Kidney (tissue), 14 donors: ENCODE measurements around the gene XAGE3. TPM values are rescaled to one million over a fixed set of nuclear protein-coding genes. Genes with fewer than 3 reads are reported as not detected.

ENCODE experiments used
- DNase-seq, 5 donors: peaks; one replicate each; pipeline ENCODE4 v3.0.0-alpha.2; 2013 to 2020
- FAIRE-seq: peaks from 2 replicates; lab custom pipeline; 2012; peaks lifted over from hg19 to GRCh38; lab: Jason Lieb, UNC
- H3K27ac ChIP-seq, 2 donors: one replicate each; pipeline ENCODE4 v1.7.0; 2013; ENCODE audit warnings: low read depth in 2 of 2, low read length in 2 of 2, inconsistent platforms in 1 of 2
- H3K27me3 ChIP-seq: one replicate; pipeline ENCODE4 v1.7.1; 2013; ENCODE audit warnings: low read length, inconsistent platforms; ENCODE audit not compliant: control insufficient read depth, insufficient read depth
- H3K36me3 ChIP-seq, 3 donors: one replicate each; pipeline versions ENCODE4 v1.7.0 to v1.7.1; 2013; ENCODE audit warnings: low read length in 3 of 3, control low read depth in 1 of 3, inconsistent platforms in 1 of 3; ENCODE audit not compliant: insufficient read depth in 3 of 3, control insufficient read depth in 2 of 3
- H3K4me1 ChIP-seq, 3 donors: one replicate each; pipeline versions ENCODE4 v1.7.0 to v1.7.1; 2013; ENCODE audit warnings: low read length in 3 of 3, inconsistent platforms in 1 of 3, low read depth in 1 of 3; ENCODE audit not compliant: control insufficient read depth in 2 of 3, insufficient read depth in 2 of 3
- H3K4me3 ChIP-seq, 3 donors: one replicate each; pipeline versions ENCODE4 v1.7.0 to v1.8.1; 2013; ENCODE audit warnings: low read length in 3 of 3, control low read depth in 1 of 3, inconsistent platforms in 1 of 3
- H3K9ac ChIP-seq, 3 donors: one replicate each; pipeline versions ENCODE4 v1.7.0 to v1.7.1; 2013; ENCODE audit warnings: low read length in 3 of 3, control low read depth in 1 of 3, inconsistent platforms in 1 of 3
- H3K9me3 ChIP-seq, 3 donors: one replicate each; pipeline versions ENCODE4 v1.7.0 to v1.7.1; 2013; ENCODE audit warnings: low read length in 3 of 3, control low read depth in 1 of 3, inconsistent platforms in 1 of 3; ENCODE audit not compliant: control insufficient read depth in 2 of 3, insufficient read depth in 1 of 3
- intact Hi-C: fragments of 100-400 bp; cut with DNase I; formaldehyde crosslinking; loops from one replicate; pipeline ENCODE4 v1.11.1; 2022
- polyA plus RNA-seq: library from polyadenylated mRNA; stranded (reverse); fragments of 350-450 nt; fragmentation: Illumina TruSeq; extraction: RNeasy Lipid Tissue Mini Kit (QIAGEN cat#74804); gene quantifications from one replicate; pipeline ENCODE4 v1.2.3, GENCODE V29; 2014; ENCODE audit warnings: low read depth, low replicate concordance; ENCODE audit not compliant: insufficient read depth
- total RNA-seq: library from RNA; stranded (reverse); fragmentation: NEBNext Ultra II Directional; extraction: Animal tissue kit (Norgen Biotek cat#: 25700); gene quantifications from one replicate; pipeline ENCODE4 v1.2.1, GENCODE V29; 2021
- TF ChIP-seq, protein P1 (sequence below): IDR thresholded peaks from 3 replicates; pipeline ENCODE4 v1.5.1; 2012; ENCODE audit warnings: mild to moderate bottlenecking, moderate library complexity, borderline replicate concordance; ENCODE audit not compliant: insufficient read depth; ENCODE audit errors: extremely low read depth
- donor health status: control.
- donor health status: control.
- donor health status: control.
- donor health status: control.
- donor health status: control.
- donor health status: DM: yes; HTN: yes; CAD: no.
- donor health status: Normal renal cell carcinoma (clear cell type).

Gene XAGE3
- total and polyA plus RNA-seq, 2 donors from 2014 or later = not detected

DNA sequence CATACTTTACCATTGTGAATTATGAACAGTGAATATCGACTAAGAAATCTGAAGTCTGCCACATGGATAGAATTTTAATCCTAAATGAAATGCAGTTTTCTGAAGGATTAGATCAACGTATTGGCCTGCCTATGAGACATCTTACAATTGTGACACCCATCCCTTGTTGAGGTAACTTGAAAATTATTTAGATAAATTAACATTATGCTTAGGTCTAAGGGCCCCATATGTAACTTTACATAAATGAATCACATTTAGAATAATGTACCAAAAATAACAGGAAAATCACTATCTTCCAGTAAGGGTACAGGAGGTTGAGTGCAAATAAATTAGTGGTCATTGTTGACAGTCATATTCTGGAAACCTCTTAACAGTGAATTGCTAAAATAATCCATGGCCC lies 43.3 kb downstream of the XAGE3 start:
- FAIRE-seq = no peak
- H3K27ac ChIP-seq = no peak overlapping the region
- H3K9ac ChIP-seq = no peak overlapping the region

DNA sequence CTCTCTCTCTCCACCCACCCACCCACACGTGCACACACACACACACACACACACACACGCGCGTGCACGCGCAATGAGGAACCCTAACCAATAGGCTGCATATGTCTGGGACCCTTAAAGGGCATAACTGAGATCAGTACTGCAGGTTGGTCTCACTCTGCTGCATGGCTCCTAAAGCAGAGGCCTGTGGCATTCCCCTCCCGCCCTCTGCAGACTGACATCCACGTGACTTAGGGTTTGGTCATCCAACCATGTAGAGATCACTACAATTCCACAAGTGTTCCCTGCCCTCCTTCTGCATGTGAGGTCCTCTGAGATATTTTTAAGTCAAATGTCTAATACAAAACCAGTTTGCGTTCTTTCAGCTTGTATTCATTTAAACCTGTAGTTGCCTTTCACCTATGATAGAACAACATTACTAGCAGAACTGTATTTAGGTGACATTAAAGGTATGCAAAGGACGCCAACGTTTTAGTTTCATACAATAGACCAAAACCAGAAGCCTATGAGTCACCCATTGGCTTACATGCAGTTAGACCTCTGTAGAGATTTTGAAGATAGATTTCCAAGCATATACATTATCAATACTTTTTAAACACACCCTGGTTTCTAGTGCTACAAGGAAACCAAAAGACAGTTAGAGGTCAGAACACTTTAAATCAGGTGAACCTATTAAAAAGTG lies 46.7 kb downstream of the XAGE3 start:
- no peaks in the 10 kb centered on the region for H3K36me3 ChIP-seq
- intact Hi-C loops = no loop called here
- H3K4me1 ChIP-seq = no peaks in the 10 kb centered on the region
- H3K27me3 ChIP-seq = peaks cover 11% of the 10 kb centered on the region
- no peak for FAIRE-seq
- no peak overlapping the region for H3K27ac ChIP-seq
- H3K4me3 ChIP-seq = no peak overlapping the region
- TF ChIP-seq, protein P1, sequence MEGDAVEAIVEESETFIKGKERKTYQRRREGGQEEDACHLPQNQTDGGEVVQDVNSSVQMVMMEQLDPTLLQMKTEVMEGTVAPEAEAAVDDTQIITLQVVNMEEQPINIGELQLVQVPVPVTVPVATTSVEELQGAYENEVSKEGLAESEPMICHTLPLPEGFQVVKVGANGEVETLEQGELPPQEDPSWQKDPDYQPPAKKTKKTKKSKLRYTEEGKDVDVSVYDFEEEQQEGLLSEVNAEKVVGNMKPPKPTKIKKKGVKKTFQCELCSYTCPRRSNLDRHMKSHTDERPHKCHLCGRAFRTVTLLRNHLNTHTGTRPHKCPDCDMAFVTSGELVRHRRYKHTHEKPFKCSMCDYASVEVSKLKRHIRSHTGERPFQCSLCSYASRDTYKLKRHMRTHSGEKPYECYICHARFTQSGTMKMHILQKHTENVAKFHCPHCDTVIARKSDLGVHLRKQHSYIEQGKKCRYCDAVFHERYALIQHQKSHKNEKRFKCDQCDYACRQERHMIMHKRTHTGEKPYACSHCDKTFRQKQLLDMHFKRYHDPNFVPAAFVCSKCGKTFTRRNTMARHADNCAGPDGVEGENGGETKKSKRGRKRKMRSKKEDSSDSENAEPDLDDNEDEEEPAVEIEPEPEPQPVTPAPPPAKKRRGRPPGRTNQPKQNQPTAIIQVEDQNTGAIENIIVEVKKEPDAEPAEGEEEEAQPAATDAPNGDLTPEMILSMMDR = no peak
- H3K9me3 ChIP-seq = no peaks in the 10 kb centered on the region
- DNase-seq = peak in 1 of 5 donors; percentile 0
- no peak overlapping the region for H3K9ac ChIP-seq

More for the DNA sequence above, 43.3 kb downstream of the XAGE3 start:
- Histone ChIP-seq H3K4me3 (no peak overlapping the region), H3K36me3 (no peaks in the 10 kb centered on the region), H3K27me3 (peaks cover 7% of the 10 kb centered on the region), H3K4me1 (no peaks in the 10 kb centered on the region), H3K9me3 (no peaks in the 10 kb centered on the region)
- intact Hi-C loops = no loop called here
- no peak for DNase-seq
- TF ChIP-seq, protein P1 = no peak

DNA sequence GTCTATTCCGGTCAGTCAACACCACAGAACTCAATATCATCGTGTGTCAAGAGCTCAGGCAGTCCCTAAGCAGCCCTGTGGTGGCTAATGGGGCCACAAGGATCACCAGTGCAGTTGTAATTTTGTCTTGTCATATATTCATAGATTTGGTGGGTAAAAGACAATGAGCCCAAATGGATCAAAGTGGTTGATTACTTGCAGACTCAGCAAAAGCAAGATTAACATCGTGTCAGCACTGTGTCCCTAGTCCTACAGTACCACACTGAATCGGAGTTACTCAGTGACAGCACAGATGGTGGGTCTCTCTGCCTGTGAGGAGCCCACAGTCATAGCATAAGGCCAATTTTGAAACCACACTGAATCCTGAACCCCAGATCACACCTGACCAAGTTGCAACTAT lies 48.1 kb downstream of the XAGE3 start:
- TF ChIP-seq, protein P1 = no peak
- Histone ChIP-seq H3K27me3 (peaks cover 11% of the 10 kb centered on the region), H3K4me3 (no peak overlapping the region), H3K4me1 (no peaks in the 10 kb centered on the region), H3K27ac (no peak overlapping the region), H3K9me3 (no peaks in the 10 kb centered on the region), H3K9ac (no peak overlapping the region), H3K36me3 (no peaks in the 10 kb centered on the region)
- no peak for DNase-seq
- intact Hi-C loops = no loop called here
- no peak for FAIRE-seq

Other genes starting within 250 kb of the XAGE3 start
- gene SSX7, start 213.2 kb downstream of the XAGE3 start, total RNA-seq = not detected
- not detected for gene SSX7, start 213.2 kb downstream of the XAGE3 start, polyA plus RNA-seq
- not detected for gene SSX2, start 160.9 kb downstream of the XAGE3 start, total RNA-seq
- gene SSX2, start 160.9 kb downstream of the XAGE3 start, polyA plus RNA-seq = not detected
- not detected for gene SSX2B, start 116.8 kb downstream of the XAGE3 start, total RNA-seq
- not detected for gene SSX2B, start 116.8 kb downstream of the XAGE3 start, polyA plus RNA-seq
- gene SPANXN5, start 70.7 kb downstream of the XAGE3 start, total RNA-seq = not detected
- not detected for gene SPANXN5, start 70.7 kb downstream of the XAGE3 start, polyA plus RNA-seq
- gene XAGE5, start 56.8 kb downstream of the XAGE3 start, total RNA-seq = not detected
- gene XAGE5, start 56.8 kb downstream of the XAGE3 start, polyA plus RNA-seq = not detected
- 15.2 TPM for gene FAM156B, start 29.2 kb upstream of the XAGE3 start, total RNA-seq
- 13.1 TPM for gene FAM156B, start 29.2 kb upstream of the XAGE3 start, polyA plus RNA-seq
- gene FAM156A, start 90.4 kb upstream of the XAGE3 start, total RNA-seq = 20.5 TPM
- gene FAM156A, start 90.4 kb upstream of the XAGE3 start, polyA plus RNA-seq = 9.9 TPM
- gene GPR173, start 180.7 kb upstream of the XAGE3 start, total RNA-seq = 5.4 TPM
- gene GPR173, start 180.7 kb upstream of the XAGE3 start, polyA plus RNA-seq = 1.7 TPM
- gene TSPYL2, start 214.3 kb upstream of the XAGE3 start, total RNA-seq = 36.6 TPM
- 8.0 TPM for gene TSPYL2, start 214.3 kb upstream of the XAGE3 start, polyA plus RNA-seq
- gene KANTR, start 226.1 kb upstream of the XAGE3 start, total RNA-seq = 11.5 TPM
- 3.7 TPM for gene KANTR, start 226.1 kb upstream of the XAGE3 start, polyA plus RNA-seq